A673 (cell line): Measurements from ENCODE around the gene PCGF6. TPM values are rescaled to one million over a fixed set of nuclear protein-coding genes. Genes with fewer than 3 reads are reported as not detected.
A peak's percentile ranks its signal among the peaks of the same experiment; 100 is the strongest.

Source experiments
- BruUV-seq: library from RNA; stranded (reverse); fragments of 400-500 nt; replicated peaks from 2 replicates; lab custom pipeline; 2021; lab: Mats Ljungman, UMichigan
- CTCF ChIA-PET: fragments of 300-600 bp; sonication (Branson Sonifier 250); formaldehyde crosslinking; loops from one replicate; lab custom pipeline; 2022; ENCODE audit warnings: antibody characterized with exemption; lab: Charles Lee
- POLR2A ChIA-PET: fragments of 300-600 bp; sonication (Branson Sonifier 250); formaldehyde crosslinking; loops from one replicate; lab custom pipeline; 2022; ENCODE audit warnings: antibody characterized with exemption; ENCODE audit not compliant: low non-redundant PET; lab: Charles Lee
- DNase-seq: peaks from one replicate; pipeline ENCODE4 v3.0.0-alpha.2; 2015; ENCODE audit warnings: low spot score
- H3K27ac ChIP-seq: fragments of 200-600 bp; sonication (generic); 2 replicates; pipeline ENCODE4 v1.5.1; 2016; ENCODE audit warnings: mixed run types, low read depth, mild to moderate bottlenecking, mixed read lengths, antibody characterized with exemption, low read length; ENCODE audit not compliant: poor library complexity, severe bottlenecking
- H3K27me3 ChIP-seq: fragments of 200-600 bp; sonication (generic); replicated peaks from 2 replicates; pipeline ENCODE4 v1.6.1; 2017; ENCODE audit warnings: mixed run types, low read depth, mild to moderate bottlenecking, mixed read lengths, antibody characterized with exemption, low read length; ENCODE audit not compliant: insufficient read depth, poor library complexity
- H3K36me3 ChIP-seq: fragments of 200-600 bp; sonication (generic); 2 replicates; pipeline ENCODE4 v1.6.1; 2016; ENCODE audit warnings: mixed run types, mild to moderate bottlenecking, mixed read lengths, antibody characterized with exemption, low read length; ENCODE audit not compliant: insufficient read depth, poor library complexity, severe bottlenecking
- H3K4me1 ChIP-seq: fragments of 200-600 bp; sonication (generic); 2 replicates; pipeline ENCODE4 v1.6.1; 2017; ENCODE audit warnings: mixed run types, mild to moderate bottlenecking, mixed read lengths, antibody characterized with exemption, low read length; ENCODE audit not compliant: insufficient read depth, poor library complexity, severe bottlenecking
- H3K4me3 ChIP-seq: fragments of 200-600 bp; sonication (generic); 2 replicates; pipeline ENCODE4 v1.5.1; 2016; ENCODE audit warnings: low read depth, mixed run types, mild to moderate bottlenecking, mixed read lengths, low read length; ENCODE audit not compliant: poor library complexity, severe bottlenecking
- H3K9me3 ChIP-seq: fragments of 200-600 bp; sonication (generic); 2 replicates; pipeline ENCODE4 v1.6.1; 2016; ENCODE audit warnings: mixed run types, low read depth, mild to moderate bottlenecking, mixed read lengths, antibody characterized with exemption, low read length; ENCODE audit not compliant: poor library complexity, severe bottlenecking
- CTCF ChIP-seq: fragments of 300-800, 200-600 bp; sonication (generic); conservative IDR thresholded peaks from 2 replicates; pipeline ENCODE4 v1.5.1; 2017; ENCODE audit warnings: low read depth, mild to moderate bottlenecking, antibody characterized with exemption, low read length, moderate library complexity, mixed read lengths
- EZH2 ChIP-seq: fragments of 200-600 bp; sonication (generic); IDR thresholded peaks from 2 replicates; pipeline ENCODE4 v1.6.1; 2017; ENCODE audit warnings: borderline replicate concordance, low read depth, mild to moderate bottlenecking, mixed read lengths, antibody characterized with exemption, low read length; ENCODE audit not compliant: poor library complexity, severe bottlenecking
- intact Hi-C: fragments of 100-400 bp; cut with micrococcal nuclease; formaldehyde crosslinking; loops from one replicate; pipeline ENCODE4 v1.10.0; 2022; ENCODE audit not compliant: unreplicated experiment
- total RNA-seq: library from RNA; stranded (reverse); gene quantifications from 2 replicates; pipeline ENCODE4 v1.2.3, GENCODE V29; 2021

PCGF6 gene
- total RNA-seq, 1 experiment from 2014 or later: 22.5 TPM

DNA sequence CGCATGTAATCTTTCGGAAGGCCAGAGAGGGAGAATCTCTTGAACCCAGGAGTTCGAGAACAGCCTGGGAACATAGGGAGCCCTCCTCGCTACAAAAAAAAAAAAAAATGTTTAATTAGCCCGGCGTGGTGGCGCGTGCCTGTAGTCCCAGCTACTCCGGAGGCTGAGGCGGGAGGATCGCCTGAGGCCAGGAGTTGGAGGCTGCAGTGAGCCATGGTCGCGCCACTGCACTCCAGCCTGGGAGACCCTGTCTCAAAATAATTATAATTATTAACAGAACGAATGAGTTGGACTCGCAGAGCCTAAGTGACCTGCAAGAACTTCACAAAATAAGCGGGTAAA, 794 bp downstream of the PCGF6 start:
- POLR2A ChIA-PET: no interaction called here
- no peaks in the 10 kb centered on the region for H3K27me3 ChIP-seq
- H3K4me3 ChIP-seq: peak overlapping the region; percentile 81
- no peak for TF ChIP-seq EZH2
- TF ChIP-seq CTCF: no peak
- no TSS peak for BruUV-seq
- CTCF ChIA-PET: no interaction called here
- intact Hi-C loops: loop anchor here (2.0 kb wide), 1 partner anchor 47 kb away; the partner anchor contains the start of genes ATP5MK and PDCD11
- peaks cover 10% of the 10 kb centered on the region for H3K4me1 ChIP-seq
- peaks cover 33% of the 10 kb centered on the region for H3K36me3 ChIP-seq
- H3K9me3 ChIP-seq: no peaks in the 10 kb centered on the region
- DNase-seq: peak; percentile 30
- H3K27ac ChIP-seq: peak overlapping the region; percentile 90

DNA sequence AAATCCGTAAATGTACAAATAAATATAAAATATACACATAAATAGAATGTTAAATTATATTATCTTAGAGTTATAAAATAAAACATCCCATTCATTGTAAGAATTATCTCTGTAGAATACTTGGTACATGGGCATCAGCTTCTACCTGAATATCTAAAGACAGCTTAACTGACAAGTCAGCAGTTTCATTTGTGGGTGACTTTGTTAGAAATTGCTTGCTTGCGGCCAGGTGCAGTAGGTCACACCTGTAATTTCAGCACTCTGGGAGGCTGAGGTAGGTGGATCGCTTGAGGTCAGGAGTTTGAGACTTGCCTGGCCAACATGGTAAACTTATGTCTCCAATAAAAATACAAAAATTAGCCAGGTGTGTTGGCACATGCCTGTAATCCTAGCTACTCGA, 14.6 kb downstream of the PCGF6 start:
- H3K27me3 ChIP-seq: no peaks in the 10 kb centered on the region
- ChIA-PET CTCF (no interaction called here), POLR2A (interaction anchor here (0.6 kb wide), 1 partner anchor 8 kb away, joined by 6 read pairs; no protein-coding TSS in a partner anchor)
- intact Hi-C loops: no loop called here
- peaks cover 48% of the 10 kb centered on the region for H3K36me3 ChIP-seq
- H3K4me3 ChIP-seq: no peak overlapping the region
- DNase-seq: no peak
- no peak overlapping the region for H3K27ac ChIP-seq
- TF ChIP-seq CTCF: no peak
- no peak for TF ChIP-seq EZH2
- BruUV-seq: no TSS peak
- no peaks in the 10 kb centered on the region for H3K4me1 ChIP-seq
- H3K9me3 ChIP-seq: no peaks in the 10 kb centered on the region

- H3K4me1 ChIP-seq: no peaks in the 10 kb centered on the region
- POLR2A ChIA-PET: no interaction called here
- BruUV-seq: no TSS peak
- peaks cover 55% of the 10 kb centered on the region for H3K36me3 ChIP-seq
- CTCF ChIA-PET: interaction anchor here (0.5 to 1.5 kb wide), 2 partner anchors 40 to 417 kb away, joined by 3 to 4 read pairs; partner anchors contain the start of gene CNNM2
- H3K27ac ChIP-seq: no peak overlapping the region
- DNase-seq: no peak
- H3K9me3 ChIP-seq: no peaks in the 10 kb centered on the region
- intact Hi-C loops: loop anchor here (1.0 kb wide), 1 partner anchor 417 kb away; no protein-coding TSS in a partner anchor
- TF ChIP-seq EZH2 (no peak), CTCF (no peak)
- H3K27me3 ChIP-seq: no peaks in the 10 kb centered on the region
- H3K4me3 ChIP-seq: no peak overlapping the region
Observed at GRCh38 chr10:103334567-103334966, 16.4 kb downstream of the PCGF6 start.
